ENCODE results near the gene CDK11B.
"Not testable (repeated sequence)": the region's sequence is repeated elsewhere in the genome, so short reads cannot be mapped to it uniquely, and the experiment has no call there.

The CDK11B gene

DNA sequence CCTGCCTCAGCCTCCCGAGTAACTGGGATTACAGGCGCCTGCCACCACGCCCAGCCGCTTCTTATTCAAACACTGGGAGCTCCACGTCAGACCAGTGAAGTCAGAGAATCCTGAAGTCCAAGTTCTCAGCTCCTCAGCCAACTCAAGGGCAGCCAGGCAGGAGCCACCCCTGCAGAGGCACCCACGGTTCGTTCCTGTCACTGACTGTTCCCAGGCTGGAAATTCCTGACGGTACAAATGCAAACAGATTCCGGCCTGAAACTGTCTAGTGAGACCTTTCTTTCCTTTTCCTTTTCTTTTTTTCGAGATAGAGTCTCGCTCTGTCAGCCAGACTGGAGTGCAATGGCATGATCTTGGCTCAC lies 22.1 kb upstream of the CDK11B start:
- DNase-seq = no peak

- DNase-seq = no peak
These were observed 21.5 kb upstream of the CDK11B start for GRCh38 chr1:1680031-1680911.

DNA sequence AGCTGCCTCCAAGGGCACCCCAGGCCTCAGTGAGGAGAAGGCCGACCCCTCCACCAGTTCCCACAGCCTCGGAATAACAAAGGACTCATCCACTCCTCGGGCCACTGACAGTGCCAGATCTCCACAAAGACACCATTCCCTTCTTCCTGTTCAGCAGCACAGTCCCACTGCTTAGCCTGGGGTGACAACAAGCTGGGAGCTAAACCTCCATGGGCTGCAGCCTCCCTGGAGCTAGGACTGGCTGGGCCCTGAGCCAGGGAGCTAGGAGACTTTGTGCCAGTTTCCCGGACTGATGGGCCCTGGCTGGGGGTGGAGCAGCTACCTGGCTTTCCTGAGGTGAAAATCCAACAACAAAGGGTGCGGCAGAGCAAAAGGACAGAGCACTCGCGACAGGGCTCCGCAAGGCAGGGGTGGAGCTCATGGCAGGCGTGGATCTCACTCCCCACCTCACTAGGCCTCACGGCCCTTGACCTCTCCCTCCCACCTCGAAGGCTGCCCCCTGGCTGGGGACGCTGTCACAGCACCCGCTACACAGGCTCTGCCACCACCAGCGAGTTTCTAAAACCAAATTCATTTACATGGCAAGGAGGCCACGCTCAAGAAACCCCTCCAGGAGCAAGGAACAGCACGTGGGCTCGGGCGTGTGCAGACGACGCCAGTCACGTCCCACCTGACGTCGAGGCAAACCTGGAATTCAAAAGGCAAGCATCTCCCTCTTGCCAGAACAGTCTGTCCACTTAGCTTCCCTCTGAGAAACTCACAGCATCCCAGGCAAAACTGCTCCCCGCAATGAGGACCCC lies 20.0 kb upstream of the CDK11B start:
- DNase-seq = peak; percentile 58

GRCh38 chr1:1677718-1678580 lies 19.1 kb upstream of the CDK11B start:
- peak; percentile 54 for DNase-seq

- not testable (repeated sequence) for DNase-seq
These were observed 17.3 kb upstream of the CDK11B start for GRCh38 chr1:1676087-1676486.

DNA sequence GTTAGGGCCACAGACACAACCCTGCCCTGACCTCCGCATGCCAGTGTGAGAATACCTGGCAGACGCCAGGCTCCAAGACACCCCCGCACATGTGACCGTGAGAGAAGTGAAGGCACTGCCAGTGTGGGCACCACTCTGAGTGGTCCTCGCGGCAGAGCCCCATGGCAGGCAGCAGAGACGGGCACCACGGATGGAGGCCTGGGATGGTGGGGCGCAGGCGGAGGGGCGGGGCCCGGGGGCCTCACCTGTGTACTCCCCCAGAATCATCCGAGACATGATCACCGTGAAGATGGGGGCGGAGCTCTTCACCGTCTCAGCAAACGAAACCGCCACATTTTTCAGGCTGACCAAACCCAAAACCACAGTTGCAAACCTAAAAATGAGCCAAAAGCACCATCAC lies 16.4 kb upstream of the CDK11B start:
- DNase-seq = not testable (repeated sequence)

DNA sequence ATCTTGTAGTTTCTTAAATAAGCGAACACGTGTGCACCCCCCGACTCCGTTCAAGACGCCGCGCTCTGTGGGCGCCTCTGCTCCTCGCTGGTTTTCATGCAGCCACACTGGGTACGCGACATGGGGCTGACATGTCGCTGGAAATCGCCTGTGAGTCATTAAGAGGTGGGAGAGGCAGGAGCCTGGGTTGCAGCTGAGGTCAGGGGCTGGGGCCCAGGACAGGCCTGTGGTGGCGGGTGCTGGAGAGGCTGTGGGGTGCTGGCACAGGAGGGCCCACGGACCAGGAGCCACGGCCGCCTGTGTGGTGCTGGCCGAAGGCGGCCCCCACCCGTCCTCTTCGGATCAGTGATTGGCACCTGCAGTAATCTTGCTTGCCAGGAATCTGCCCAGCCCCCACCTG lies 16.0 kb upstream of the CDK11B start:
- not testable (repeated sequence) for DNase-seq

- no peak for DNase-seq
These were observed 13.6 kb upstream of the CDK11B start for GRCh38 chr1:1672181-1672965.

GRCh38 chr1:1671365-1672119 lies 12.7 kb upstream of the CDK11B start:
- DNase-seq = no peak

DNA sequence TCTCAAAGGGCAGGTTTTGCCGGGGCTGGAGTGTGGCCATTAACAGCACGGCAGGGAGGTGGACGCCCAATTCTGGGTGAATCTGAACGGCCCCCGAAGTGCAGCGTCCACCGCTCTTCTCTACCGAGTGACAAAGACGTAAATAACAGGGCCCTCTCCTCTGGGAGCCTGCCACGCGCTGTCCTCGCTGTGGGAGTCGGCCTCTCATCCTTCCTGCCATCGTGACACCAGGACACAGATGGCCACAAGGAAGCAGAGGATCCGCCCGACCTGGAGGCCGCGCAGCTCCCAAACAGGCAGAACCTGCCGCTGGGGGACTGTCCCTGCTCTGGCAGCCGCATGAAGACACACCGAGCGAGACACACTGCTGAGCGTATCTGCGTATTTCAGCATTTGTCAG lies 12.1 kb upstream of the CDK11B start:
- DNase-seq = no peak

DNA sequence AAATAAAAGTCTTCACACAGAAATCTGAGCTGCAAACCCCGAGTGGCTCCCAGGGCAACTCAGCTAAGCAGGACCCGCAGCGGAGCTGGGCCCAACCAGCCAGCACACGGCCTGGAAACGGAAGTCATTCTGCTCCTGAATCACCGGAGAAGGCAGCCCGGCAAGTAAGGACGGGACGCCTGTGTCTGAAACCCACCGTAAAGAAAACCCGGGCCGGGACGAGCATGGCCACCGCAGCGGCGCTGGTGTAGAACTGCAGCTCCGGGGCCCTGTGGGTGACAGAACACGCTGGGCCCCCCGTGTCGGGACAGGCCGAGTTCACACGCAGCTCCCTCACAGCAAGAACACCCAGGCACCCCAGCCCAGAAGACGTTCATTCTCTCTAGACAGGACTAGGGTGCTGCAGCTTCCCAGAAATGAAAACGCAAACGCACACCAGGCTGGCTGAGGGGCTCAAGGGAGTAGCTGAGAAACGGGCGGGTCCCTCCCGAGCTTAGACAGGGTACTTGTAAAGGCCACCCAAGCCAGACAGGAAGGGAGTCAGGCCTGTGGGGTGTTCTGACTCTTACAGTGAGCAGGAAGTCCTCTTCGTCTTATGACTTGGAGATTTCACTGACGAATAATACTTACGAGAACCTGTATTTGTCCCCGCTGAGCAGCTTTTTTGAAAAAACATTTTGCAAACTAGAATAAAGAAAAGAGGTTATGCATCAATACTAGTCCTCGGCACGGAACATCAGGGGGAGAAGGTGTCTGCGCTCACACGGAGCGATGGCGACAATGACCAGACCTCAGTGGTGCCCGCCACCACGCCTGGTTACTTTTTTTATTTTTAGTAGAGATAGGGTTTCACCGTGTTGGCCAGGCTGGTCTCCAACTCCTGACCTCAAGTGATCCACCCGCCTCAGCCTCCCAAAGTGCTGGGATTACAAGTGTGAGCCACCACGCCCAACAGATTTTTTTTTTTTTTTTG lies 10.9 kb upstream of the CDK11B start:
- DNase-seq = no peak

- no peak for DNase-seq
These were observed 7.7 kb upstream of the CDK11B start for GRCh38 chr1:1666526-1666925.

GRCh38 chr1:1665815-1666251 lies 7.0 kb upstream of the CDK11B start:
- DNase-seq = peak; percentile 36

DNA sequence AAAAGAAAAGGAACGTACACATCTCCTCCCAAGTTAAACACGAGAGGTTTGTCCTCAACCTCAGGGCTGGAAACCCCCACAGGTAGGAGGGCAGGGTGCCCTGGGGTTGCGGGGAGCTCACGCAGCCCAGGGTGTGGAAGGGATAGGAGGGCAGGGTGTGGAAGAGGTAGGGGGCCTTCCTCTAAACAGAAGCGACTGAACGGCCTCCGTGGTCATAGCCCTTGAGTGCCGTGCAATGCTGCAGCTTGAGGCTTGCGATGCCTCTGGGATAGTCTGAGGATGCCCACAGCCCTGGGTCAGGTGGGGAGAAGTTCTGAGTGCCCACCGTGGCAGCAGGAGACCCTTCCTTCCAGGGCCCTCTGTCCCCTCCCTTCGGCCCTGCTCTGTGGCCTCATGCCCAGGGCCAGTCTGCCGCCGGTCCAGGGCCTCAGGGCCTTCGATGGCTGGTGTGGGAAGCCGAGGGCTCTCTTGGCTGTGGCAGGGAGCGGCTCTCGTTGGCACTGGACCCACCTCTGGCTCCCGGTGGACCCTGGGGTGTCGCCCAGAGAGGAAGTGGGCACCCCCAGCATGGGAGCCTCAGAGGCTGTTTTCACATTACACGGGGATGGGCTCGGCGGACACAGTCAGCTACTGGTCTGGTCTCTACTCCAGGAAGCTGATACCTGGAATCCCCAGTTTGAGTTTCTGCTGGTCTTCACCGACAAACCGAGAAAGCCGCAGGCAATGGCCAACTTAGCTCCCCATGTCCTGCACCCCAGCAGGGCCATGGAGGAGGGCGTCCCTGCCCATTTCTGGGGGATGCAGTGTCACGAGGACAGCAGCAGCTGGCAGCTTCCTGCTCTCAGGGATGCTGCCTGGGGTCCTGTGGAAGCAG lies 6.4 kb upstream of the CDK11B start:
- no peak for DNase-seq

GRCh38 chr1:1664318-1664717 lies 5.5 kb upstream of the CDK11B start:
- not testable (repeated sequence) for DNase-seq

GRCh38 chr1:1662830-1663560 lies 4.2 kb upstream of the CDK11B start:
- DNase-seq = not testable (repeated sequence)

GRCh38 chr1:1662392-1662791 lies 3.6 kb upstream of the CDK11B start:
- not testable (repeated sequence) for DNase-seq

- not testable (repeated sequence) for DNase-seq
These were observed 10.5 kb downstream of the CDK11B start for GRCh38 chr1:1648265-1648664.
